Measurements from ENCODE around the gene LCK. TPM values are rescaled to one million over a fixed set of nuclear protein-coding genes. Genes with fewer than 3 reads are reported as not detected.

The LCK gene
- total and polyA plus RNA-seq, 9 of the 15 experiments (the other 6 are each of a cell fraction or from before 2014, with no cell fraction given), result 0.04 to 0.47 (median 0.13) TPM; not detected in 6

DNA sequence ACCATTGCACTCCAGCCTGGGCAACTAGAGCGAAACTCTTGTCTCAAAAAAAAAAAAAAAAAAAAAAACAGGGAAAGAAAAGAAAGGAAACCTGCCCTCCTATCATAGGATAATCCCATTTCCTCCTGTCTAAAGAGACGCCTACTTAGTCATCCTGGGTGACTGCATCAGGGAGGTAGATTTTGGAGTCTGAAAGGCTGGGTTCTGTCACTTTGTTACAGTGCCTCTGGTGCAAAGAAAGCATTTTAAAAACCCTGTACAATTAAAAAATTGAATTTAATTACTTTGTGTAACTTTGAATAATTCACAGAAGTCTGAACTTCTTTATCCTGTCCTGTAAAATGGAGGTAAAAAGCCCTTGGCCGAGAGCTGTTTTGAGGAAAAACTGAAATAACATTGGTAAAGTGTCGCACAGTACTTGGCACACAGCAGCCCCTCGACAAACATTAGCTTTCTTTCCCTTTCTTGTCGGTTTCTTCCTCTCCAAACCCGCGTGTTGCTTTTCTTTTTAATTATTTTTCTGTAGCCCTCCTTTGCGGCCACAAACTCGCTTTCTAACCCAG lies 40.2 kb downstream of the LCK start (continued):
- TF ChIP-seq, protein P1, sequence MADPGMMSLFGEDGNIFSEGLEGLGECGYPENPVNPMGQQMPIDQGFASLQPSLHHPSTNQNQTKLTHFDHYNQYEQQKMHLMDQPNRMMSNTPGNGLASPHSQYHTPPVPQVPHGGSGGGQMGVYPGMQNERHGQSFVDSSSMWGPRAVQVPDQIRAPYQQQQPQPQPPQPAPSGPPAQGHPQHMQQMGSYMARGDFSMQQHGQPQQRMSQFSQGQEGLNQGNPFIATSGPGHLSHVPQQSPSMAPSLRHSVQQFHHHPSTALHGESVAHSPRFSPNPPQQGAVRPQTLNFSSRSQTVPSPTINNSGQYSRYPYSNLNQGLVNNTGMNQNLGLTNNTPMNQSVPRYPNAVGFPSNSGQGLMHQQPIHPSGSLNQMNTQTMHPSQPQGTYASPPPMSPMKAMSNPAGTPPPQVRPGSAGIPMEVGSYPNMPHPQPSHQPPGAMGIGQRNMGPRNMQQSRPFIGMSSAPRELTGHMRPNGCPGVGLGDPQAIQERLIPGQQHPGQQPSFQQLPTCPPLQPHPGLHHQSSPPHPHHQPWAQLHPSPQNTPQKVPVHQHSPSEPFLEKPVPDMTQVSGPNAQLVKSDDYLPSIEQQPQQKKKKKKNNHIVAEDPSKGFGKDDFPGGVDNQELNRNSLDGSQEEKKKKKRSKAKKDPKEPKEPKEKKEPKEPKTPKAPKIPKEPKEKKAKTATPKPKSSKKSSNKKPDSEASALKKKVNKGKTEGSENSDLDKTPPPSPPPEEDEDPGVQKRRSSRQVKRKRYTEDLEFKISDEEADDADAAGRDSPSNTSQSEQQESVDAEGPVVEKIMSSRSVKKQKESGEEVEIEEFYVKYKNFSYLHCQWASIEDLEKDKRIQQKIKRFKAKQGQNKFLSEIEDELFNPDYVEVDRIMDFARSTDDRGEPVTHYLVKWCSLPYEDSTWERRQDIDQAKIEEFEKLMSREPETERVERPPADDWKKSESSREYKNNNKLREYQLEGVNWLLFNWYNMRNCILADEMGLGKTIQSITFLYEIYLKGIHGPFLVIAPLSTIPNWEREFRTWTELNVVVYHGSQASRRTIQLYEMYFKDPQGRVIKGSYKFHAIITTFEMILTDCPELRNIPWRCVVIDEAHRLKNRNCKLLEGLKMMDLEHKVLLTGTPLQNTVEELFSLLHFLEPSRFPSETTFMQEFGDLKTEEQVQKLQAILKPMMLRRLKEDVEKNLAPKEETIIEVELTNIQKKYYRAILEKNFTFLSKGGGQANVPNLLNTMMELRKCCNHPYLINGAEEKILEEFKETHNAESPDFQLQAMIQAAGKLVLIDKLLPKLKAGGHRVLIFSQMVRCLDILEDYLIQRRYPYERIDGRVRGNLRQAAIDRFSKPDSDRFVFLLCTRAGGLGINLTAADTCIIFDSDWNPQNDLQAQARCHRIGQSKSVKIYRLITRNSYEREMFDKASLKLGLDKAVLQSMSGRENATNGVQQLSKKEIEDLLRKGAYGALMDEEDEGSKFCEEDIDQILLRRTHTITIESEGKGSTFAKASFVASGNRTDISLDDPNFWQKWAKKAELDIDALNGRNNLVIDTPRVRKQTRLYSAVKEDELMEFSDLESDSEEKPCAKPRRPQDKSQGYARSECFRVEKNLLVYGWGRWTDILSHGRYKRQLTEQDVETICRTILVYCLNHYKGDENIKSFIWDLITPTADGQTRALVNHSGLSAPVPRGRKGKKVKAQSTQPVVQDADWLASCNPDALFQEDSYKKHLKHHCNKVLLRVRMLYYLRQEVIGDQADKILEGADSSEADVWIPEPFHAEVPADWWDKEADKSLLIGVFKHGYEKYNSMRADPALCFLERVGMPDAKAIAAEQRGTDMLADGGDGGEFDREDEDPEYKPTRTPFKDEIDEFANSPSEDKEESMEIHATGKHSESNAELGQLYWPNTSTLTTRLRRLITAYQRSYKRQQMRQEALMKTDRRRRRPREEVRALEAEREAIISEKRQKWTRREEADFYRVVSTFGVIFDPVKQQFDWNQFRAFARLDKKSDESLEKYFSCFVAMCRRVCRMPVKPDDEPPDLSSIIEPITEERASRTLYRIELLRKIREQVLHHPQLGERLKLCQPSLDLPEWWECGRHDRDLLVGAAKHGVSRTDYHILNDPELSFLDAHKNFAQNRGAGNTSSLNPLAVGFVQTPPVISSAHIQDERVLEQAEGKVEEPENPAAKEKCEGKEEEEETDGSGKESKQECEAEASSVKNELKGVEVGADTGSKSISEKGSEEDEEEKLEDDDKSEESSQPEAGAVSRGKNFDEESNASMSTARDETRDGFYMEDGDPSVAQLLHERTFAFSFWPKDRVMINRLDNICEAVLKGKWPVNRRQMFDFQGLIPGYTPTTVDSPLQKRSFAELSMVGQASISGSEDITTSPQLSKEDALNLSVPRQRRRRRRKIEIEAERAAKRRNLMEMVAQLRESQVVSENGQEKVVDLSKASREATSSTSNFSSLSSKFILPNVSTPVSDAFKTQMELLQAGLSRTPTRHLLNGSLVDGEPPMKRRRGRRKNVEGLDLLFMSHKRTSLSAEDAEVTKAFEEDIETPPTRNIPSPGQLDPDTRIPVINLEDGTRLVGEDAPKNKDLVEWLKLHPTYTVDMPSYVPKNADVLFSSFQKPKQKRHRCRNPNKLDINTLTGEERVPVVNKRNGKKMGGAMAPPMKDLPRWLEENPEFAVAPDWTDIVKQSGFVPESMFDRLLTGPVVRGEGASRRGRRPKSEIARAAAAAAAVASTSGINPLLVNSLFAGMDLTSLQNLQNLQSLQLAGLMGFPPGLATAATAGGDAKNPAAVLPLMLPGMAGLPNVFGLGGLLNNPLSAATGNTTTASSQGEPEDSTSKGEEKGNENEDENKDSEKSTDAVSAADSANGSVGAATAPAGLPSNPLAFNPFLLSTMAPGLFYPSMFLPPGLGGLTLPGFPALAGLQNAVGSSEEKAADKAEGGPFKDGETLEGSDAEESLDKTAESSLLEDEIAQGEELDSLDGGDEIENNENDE (IDR thresholded peaks at IDR 0.05; ENCODE audit: low read depth, low read length), result no peak
- TF ChIP-seq MECOM (CRISPR knock-in tag; IDR thresholded peaks at IDR 0.05) (no peak), SIRT6 (IDR thresholded peaks at IDR 0.05; ENCODE audit: low read depth, low read length) (no peak), CBX1 (IDR thresholded peaks at IDR 0.05; ENCODE audit: low read depth) (no peak), ZNF586 (CRISPR knock-in tag; conservative IDR thresholded peaks at IDR 0.05) (no peak), ZNF12 (CRISPR knock-in tag; IDR thresholded peaks at IDR 0.05) (no peak), HDAC8 (tag; IDR thresholded peaks at IDR 0.05) (no peak), ESRRB (CRISPR knock-in tag; IDR thresholded peaks at IDR 0.05; ENCODE audit: borderline replicate concordance) (0 out of 2 replicates have a peak, but pooled peaks have one; percentile 63), SMARCA5 (IDR thresholded peaks at IDR 0.05) (0 out of 2 replicates have a peak, but pooled peaks have one; percentile 11), HDGF (IDR thresholded peaks at IDR 0.05) (no peak), ZNF75A (CRISPR knock-in tag; IDR thresholded peaks at IDR 0.05) (no peak), CHCHD3 (CRISPR knock-in tag; IDR thresholded peaks at IDR 0.05) (no peak), MAFK (IDR thresholded peaks at IDR 0.05; ENCODE audit: low read length) (no peak), PML (IDR thresholded peaks at IDR 0.05; ENCODE audit: low read length) (no peak), FOXA1 (IDR thresholded peaks at IDR 0.05; ENCODE audit: borderline replicate concordance) (no peak), ZNF3 (CRISPR knock-in tag; IDR thresholded peaks at IDR 0.05) (no peak), RFX5 (IDR thresholded peaks at IDR 0.05; ENCODE audit: low read depth, low read length) (no peak), DDX20 (tag; IDR thresholded peaks at IDR 0.05; ENCODE audit: low read depth) (peak; percentile 52; the same call in 1 of the 2 replicates), DMBX1 (CRISPR knock-in tag; IDR thresholded peaks at IDR 0.05; ENCODE audit: borderline replicate concordance) (no peak), GATAD2B (IDR thresholded peaks at IDR 0.05; ENCODE audit: borderline replicate concordance) (no peak), DPF2 (IDR thresholded peaks at IDR 0.05) (peak; percentile 55; the same call in 1 of the 2 replicates)

All from K562 (cell line).